Parathyroid adenoma (tissue), 2 donors: ENCODE measurements around the gene ARFIP1.

Source experiments
- H2AFZ ChIP-seq: fragments of 300-600 bp; sonication (generic); one replicate; pipeline ENCODE4 v1.7.0; 2017; ENCODE audit warnings: antibody characterized with exemption, mild to moderate bottlenecking
- H3K27ac ChIP-seq: fragments of 300-600 bp; sonication (generic); one replicate; pipeline ENCODE4 v1.7.0; 2017
- H3K27me3 ChIP-seq: fragments of 300-600 bp; sonication (generic); one replicate; pipeline ENCODE4 v1.7.0; 2017; ENCODE audit warnings: low read length; ENCODE audit not compliant: control insufficient read depth, insufficient read depth
- H3K36me3 ChIP-seq: fragments of 300-600 bp; sonication (generic); one replicate; pipeline ENCODE4 v1.7.0; 2017; ENCODE audit warnings: low read length; ENCODE audit not compliant: control insufficient read depth, insufficient read depth
- H3K4me1 ChIP-seq: fragments of 300-600 bp; sonication (generic); one replicate; pipeline ENCODE4 v1.7.0; 2017; ENCODE audit warnings: control low read depth
- H3K4me2 ChIP-seq: fragments of 300-600 bp; sonication (generic); one replicate; pipeline ENCODE4 v1.7.0; 2017; ENCODE audit warnings: low read length
- H3K4me3 ChIP-seq: fragments of 300-600 bp; sonication (generic); one replicate; pipeline ENCODE4 v1.7.0; 2017; ENCODE audit warnings: low read depth, low read length
- H3K79me2 ChIP-seq: fragments of 300-600 bp; sonication (generic); one replicate; pipeline ENCODE4 v1.7.0; 2017; ENCODE audit warnings: control low read depth
- H3K9ac ChIP-seq: fragments of 300-600 bp; sonication (generic); one replicate; pipeline ENCODE4 v1.7.0; 2017; ENCODE audit warnings: mild to moderate bottlenecking
- H3K9me3 ChIP-seq: fragments of 300-600 bp; sonication (generic); one replicate; pipeline ENCODE4 v1.7.0; 2017; ENCODE audit warnings: low read length; ENCODE audit not compliant: control insufficient read depth
- CTCF ChIP-seq: fragments of 300-600 bp; sonication (generic); IDR thresholded peaks from one replicate; pipeline ENCODE4 v1.7.0; 2017; ENCODE audit warnings: antibody characterized with exemption, mild to moderate bottlenecking
- donor health status: primary hyperparathyroidism.

The ARFIP1 gene

GRCh38 chr4:152803541-152803940 lies 23.8 kb downstream of the ARFIP1 start:
- no peak overlapping the region for H3K9ac ChIP-seq
- H3K4me2 ChIP-seq, result no peak overlapping the region
- H3K36me3 ChIP-seq, result no peaks in the 10 kb centered on the region
- H3K27ac ChIP-seq, result no peak overlapping the region
- no peak overlapping the region for H2AFZ ChIP-seq
- no peak overlapping the region for H3K4me3 ChIP-seq
- H3K4me1 ChIP-seq, result no peaks in the 10 kb centered on the region
- TF ChIP-seq CTCF, result no peak
- H3K79me2 ChIP-seq, result peaks cover 2% of the 10 kb centered on the region
- no peaks in the 10 kb centered on the region for H3K27me3 ChIP-seq
- H3K9me3 ChIP-seq, result no peaks in the 10 kb centered on the region

GRCh38 chr4:152805071-152805650 lies 25.4 kb downstream of the ARFIP1 start:
- H3K27ac ChIP-seq, result no peak overlapping the region

GRCh38 chr4:152805818-152806217 lies 26.1 kb downstream of the ARFIP1 start:
- Histone ChIP-seq H3K4me3 (no peak overlapping the region), H2AFZ (no peak overlapping the region), H3K79me2 (peaks cover 2% of the 10 kb centered on the region), H3K4me1 (no peaks in the 10 kb centered on the region), H3K27ac (no peak overlapping the region), H3K36me3 (no peaks in the 10 kb centered on the region), H3K9ac (no peak overlapping the region), H3K4me2 (no peak overlapping the region), H3K9me3 (no peaks in the 10 kb centered on the region), H3K27me3 (no peaks in the 10 kb centered on the region)
- no peak for TF ChIP-seq CTCF

More at GRCh38 chr4:152805071-152805650, 25.4 kb downstream of the ARFIP1 start:
- H3K4me2 ChIP-seq, result no peak overlapping the region
- H3K9me3 ChIP-seq, result no peaks in the 10 kb centered on the region
- no peak overlapping the region for H3K4me3 ChIP-seq
- no peaks in the 10 kb centered on the region for H3K4me1 ChIP-seq
- H2AFZ ChIP-seq, result no peak overlapping the region
- H3K9ac ChIP-seq, result no peak overlapping the region
- H3K27me3 ChIP-seq, result no peaks in the 10 kb centered on the region
- no peaks in the 10 kb centered on the region for H3K36me3 ChIP-seq
- no peak for TF ChIP-seq CTCF
- H3K79me2 ChIP-seq, result peaks cover 2% of the 10 kb centered on the region

GRCh38 chr4:152806501-152807125 lies 26.9 kb downstream of the ARFIP1 start:
- H3K79me2 ChIP-seq, result peaks cover 2% of the 10 kb centered on the region
- H3K27ac ChIP-seq, result no peak overlapping the region
- no peaks in the 10 kb centered on the region for H3K4me1 ChIP-seq
- H2AFZ ChIP-seq, result no peak overlapping the region
- H3K27me3 ChIP-seq, result no peaks in the 10 kb centered on the region
- no peak overlapping the region for H3K4me3 ChIP-seq
- no peak overlapping the region for H3K4me2 ChIP-seq
- no peaks in the 10 kb centered on the region for H3K36me3 ChIP-seq
- H3K9me3 ChIP-seq, result no peaks in the 10 kb centered on the region
- no peak for TF ChIP-seq CTCF
- H3K9ac ChIP-seq, result no peak overlapping the region
